Measurements from ENCODE around the gene RNF208.

Gene RNF208

GRCh38 chr9:137173796-137174664 is 48.0 kb downstream of the RNF208 start:
- H3K4me1 ChIP-seq (ENCODE audit: control insufficient read depth in 1 of 2, insufficient read depth in 2 of 2, low read length in 2 of 2): peaks cover 0 to 29% of the 10 kb centered on the region in 2 donors
- H3K36me3 ChIP-seq (ENCODE audit: control insufficient read depth in 1 of 2, insufficient read depth in 2 of 2, low read length in 2 of 2): peaks cover 0 to 12% of the 10 kb centered on the region in 2 donors
- H3K9ac ChIP-seq (ENCODE audit: low read depth in 1 of 2, low read length in 2 of 2): no peak overlapping the region
- H3K9me3 ChIP-seq (ENCODE audit: control insufficient read depth in 1 of 2, low read length in 2 of 2): no peaks in the 10 kb centered on the region
- H3K27me3 ChIP-seq (ENCODE audit: control insufficient read depth in 1 of 2, insufficient read depth in 2 of 2, low read length in 2 of 2): peaks cover 28 to 31% of the 10 kb centered on the region in 2 donors
- H3K4me3 ChIP-seq (ENCODE audit: low read depth in 1 of 2, low read length in 2 of 2): no peak overlapping the region
- H3K27ac ChIP-seq (ENCODE audit: low read depth, low read length): no peak overlapping the region

- Histone ChIP-seq H3K4me3 (ENCODE audit: low read depth in 1 of 2, low read length in 2 of 2) (no peak overlapping the region), H3K27ac (ENCODE audit: low read depth, low read length) (no peak overlapping the region), H3K36me3 (ENCODE audit: control insufficient read depth in 1 of 2, insufficient read depth in 2 of 2, low read length in 2 of 2) (peaks cover 0 to 6% of the 10 kb centered on the region in 2 donors), H3K9me3 (ENCODE audit: control insufficient read depth in 1 of 2, low read length in 2 of 2) (no peaks in the 10 kb centered on the region), H3K9ac (ENCODE audit: low read depth in 1 of 2, low read length in 2 of 2) (no peak overlapping the region), H3K27me3 (ENCODE audit: control insufficient read depth in 1 of 2, insufficient read depth in 2 of 2, low read length in 2 of 2) (peaks cover 28 to 31% of the 10 kb centered on the region in 2 donors), H3K4me1 (ENCODE audit: control insufficient read depth in 1 of 2, insufficient read depth in 2 of 2, low read length in 2 of 2) (peaks cover 0 to 30% of the 10 kb centered on the region in 2 donors)
These were observed 48.9 kb downstream of the RNF208 start for GRCh38 chr9:137172901-137173795.

- H3K4me3 ChIP-seq (ENCODE audit: low read depth in 1 of 2, low read length in 2 of 2): no peak overlapping the region
- H3K4me1 ChIP-seq (ENCODE audit: control insufficient read depth in 1 of 2, insufficient read depth in 2 of 2, low read length in 2 of 2): peaks cover 0 to 33% of the 10 kb centered on the region in 2 donors
- H3K27me3 ChIP-seq (ENCODE audit: control insufficient read depth in 1 of 2, insufficient read depth in 2 of 2, low read length in 2 of 2): peaks cover 35 to 39% of the 10 kb centered on the region in 2 donors
- H3K9me3 ChIP-seq (ENCODE audit: control insufficient read depth in 1 of 2, low read length in 2 of 2): no peaks in the 10 kb centered on the region
- H3K9ac ChIP-seq (ENCODE audit: low read depth in 1 of 2, low read length in 2 of 2): no peak overlapping the region
- H3K36me3 ChIP-seq (ENCODE audit: control insufficient read depth in 1 of 2, insufficient read depth in 2 of 2, low read length in 2 of 2): no peaks in the 10 kb centered on the region
- no peak overlapping the region for H3K27ac ChIP-seq (ENCODE audit: low read depth, low read length)
These were observed 50.7 kb downstream of the RNF208 start for GRCh38 chr9:137171149-137171900.

GRCh38 chr9:137170486-137171148 is 51.4 kb downstream of the RNF208 start:
- H3K4me3 ChIP-seq (ENCODE audit: low read depth in 1 of 2, low read length in 2 of 2): no peak overlapping the region
- H3K36me3 ChIP-seq (ENCODE audit: control insufficient read depth in 1 of 2, insufficient read depth in 2 of 2, low read length in 2 of 2): no peaks in the 10 kb centered on the region
- H3K4me1 ChIP-seq (ENCODE audit: control insufficient read depth in 1 of 2, insufficient read depth in 2 of 2, low read length in 2 of 2): peaks cover 0 to 27% of the 10 kb centered on the region in 2 donors
- H3K27ac ChIP-seq (ENCODE audit: low read depth, low read length): no peak overlapping the region
- H3K9ac ChIP-seq (ENCODE audit: low read depth in 1 of 2, low read length in 2 of 2): no peak overlapping the region
- no peaks in the 10 kb centered on the region for H3K9me3 ChIP-seq (ENCODE audit: control insufficient read depth in 1 of 2, low read length in 2 of 2)
- H3K27me3 ChIP-seq (ENCODE audit: control insufficient read depth in 1 of 2, insufficient read depth in 2 of 2, low read length in 2 of 2): peaks cover 37 to 39% of the 10 kb centered on the region in 2 donors
